ENCODE measurements around the gene SMARCA2. TPM values are rescaled to one million over a fixed set of nuclear protein-coding genes. Genes with fewer than 3 reads are reported as not detected.

The SMARCA2 gene
- total RNA-seq, 2 donors from 2014 or later: 63.8 to 109 TPM

DNA sequence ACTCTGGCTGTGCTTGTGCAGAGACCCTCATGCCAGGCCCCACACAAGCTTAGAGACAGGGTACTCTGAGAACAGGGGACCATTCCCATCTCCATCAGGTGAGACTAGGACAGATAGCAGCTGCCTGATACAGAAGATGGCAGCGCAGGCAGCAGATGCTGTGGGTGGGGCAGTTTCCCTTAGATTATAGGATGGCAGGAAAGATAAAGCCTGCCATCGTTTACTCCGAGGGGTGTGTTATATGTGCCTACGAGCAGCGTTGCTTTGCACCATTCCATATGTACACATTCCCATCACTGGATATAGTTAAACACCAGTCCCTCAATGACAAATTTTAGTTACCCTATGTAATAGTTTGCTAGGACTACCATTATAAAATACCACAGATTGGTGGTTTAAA is 135.2 kb downstream of the SMARCA2 start:
- H3K9me3 ChIP-seq: no peaks in the 10 kb centered on the region
- no peak overlapping the region for H3K27ac ChIP-seq
- H3K4me3 ChIP-seq: no peak overlapping the region
- TF ChIP-seq, protein P1, sequence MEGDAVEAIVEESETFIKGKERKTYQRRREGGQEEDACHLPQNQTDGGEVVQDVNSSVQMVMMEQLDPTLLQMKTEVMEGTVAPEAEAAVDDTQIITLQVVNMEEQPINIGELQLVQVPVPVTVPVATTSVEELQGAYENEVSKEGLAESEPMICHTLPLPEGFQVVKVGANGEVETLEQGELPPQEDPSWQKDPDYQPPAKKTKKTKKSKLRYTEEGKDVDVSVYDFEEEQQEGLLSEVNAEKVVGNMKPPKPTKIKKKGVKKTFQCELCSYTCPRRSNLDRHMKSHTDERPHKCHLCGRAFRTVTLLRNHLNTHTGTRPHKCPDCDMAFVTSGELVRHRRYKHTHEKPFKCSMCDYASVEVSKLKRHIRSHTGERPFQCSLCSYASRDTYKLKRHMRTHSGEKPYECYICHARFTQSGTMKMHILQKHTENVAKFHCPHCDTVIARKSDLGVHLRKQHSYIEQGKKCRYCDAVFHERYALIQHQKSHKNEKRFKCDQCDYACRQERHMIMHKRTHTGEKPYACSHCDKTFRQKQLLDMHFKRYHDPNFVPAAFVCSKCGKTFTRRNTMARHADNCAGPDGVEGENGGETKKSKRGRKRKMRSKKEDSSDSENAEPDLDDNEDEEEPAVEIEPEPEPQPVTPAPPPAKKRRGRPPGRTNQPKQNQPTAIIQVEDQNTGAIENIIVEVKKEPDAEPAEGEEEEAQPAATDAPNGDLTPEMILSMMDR (IDR thresholded peaks at IDR 0.05): no peak
- H3K36me3 ChIP-seq: no peaks in the 10 kb centered on the region
- peaks cover 0 to 16% of the 10 kb centered on the region in 2 donors for H3K4me1 ChIP-seq
- H3K27me3 ChIP-seq: no peaks in the 10 kb centered on the region
- no peak for DNase-seq (ENCODE audit: low spot score)

DNA sequence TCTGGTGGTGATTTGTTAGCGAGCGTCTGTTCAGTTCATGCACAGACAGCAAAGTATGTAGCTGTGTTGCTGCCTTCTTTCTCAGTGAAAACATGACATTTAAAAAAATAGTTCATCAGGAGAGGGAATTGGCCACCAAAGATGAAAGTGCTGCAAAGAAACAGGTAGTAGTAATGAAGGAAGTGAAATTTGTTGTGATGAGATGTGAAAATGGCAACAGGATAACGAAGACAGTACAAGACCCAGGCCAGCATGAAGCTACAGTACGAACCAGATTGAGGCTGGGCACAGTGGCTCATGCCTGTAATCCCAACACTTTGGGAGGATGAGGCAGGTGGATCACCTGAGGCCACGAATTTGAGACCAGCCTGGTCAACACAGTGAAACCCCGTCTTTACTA is 136.0 kb downstream of the SMARCA2 start:
- TF ChIP-seq, protein P1 (IDR thresholded peaks at IDR 0.05): no peak
- Histone ChIP-seq H3K27me3 (no peaks in the 10 kb centered on the region), H3K9me3 (no peaks in the 10 kb centered on the region), H3K4me3 (no peak overlapping the region), H3K4me1 (peaks cover 0 to 16% of the 10 kb centered on the region in 2 donors), H3K27ac (no peak overlapping the region), H3K36me3 (no peaks in the 10 kb centered on the region)
- no peak for DNase-seq (ENCODE audit: low spot score)

- Histone ChIP-seq H3K36me3 (no peaks in the 10 kb centered on the region), H3K4me1 (peaks cover 0 to 28% of the 10 kb centered on the region in 2 donors), H3K27me3 (no peaks in the 10 kb centered on the region), H3K27ac (no peak overlapping the region), H3K4me3 (no peak overlapping the region), H3K9me3 (no peaks in the 10 kb centered on the region)
- TF ChIP-seq, protein P1 (IDR thresholded peaks at IDR 0.05): no peak
- DNase-seq (ENCODE audit: low spot score): no peak
These were observed 138.0 kb downstream of the SMARCA2 start for GRCh38 chr9:2152966-2153629.

DNA sequence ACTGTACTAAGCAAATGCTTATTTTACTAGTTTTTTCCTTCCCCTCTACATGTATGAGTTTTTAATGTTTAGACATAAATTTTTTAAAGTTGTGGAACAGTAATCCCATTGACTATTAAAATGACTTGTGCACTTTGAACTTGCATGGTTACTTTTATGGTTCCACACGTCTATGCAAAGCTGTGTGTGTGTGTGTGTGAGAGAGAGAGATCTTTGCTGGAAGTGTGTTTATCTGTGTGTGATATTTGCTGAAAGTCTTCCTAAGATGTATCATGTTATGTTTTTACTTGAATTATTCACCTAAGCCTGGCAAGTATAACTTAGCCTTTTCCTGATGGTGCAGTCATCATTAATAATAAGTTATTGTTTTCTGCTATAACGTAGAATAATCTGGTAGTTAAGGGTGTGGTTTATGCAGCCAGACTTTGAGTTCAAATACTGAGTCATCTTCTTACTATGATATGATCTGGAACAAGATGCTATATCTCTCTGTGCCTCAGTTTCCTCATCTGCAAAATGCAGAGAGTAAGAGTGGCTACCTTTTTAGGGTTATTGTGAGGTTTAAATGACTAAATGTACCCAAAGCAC is 138.6 kb downstream of the SMARCA2 start:
- peaks cover 0 to 28% of the 10 kb centered on the region in 2 donors for H3K4me1 ChIP-seq
- H3K36me3 ChIP-seq: no peaks in the 10 kb centered on the region
- H3K4me3 ChIP-seq: no peak overlapping the region
- no peaks in the 10 kb centered on the region for H3K9me3 ChIP-seq
- TF ChIP-seq, protein P1 (IDR thresholded peaks at IDR 0.05): no peak
- no peak overlapping the region for H3K27ac ChIP-seq
- no peak for DNase-seq (ENCODE audit: low spot score)
- no peaks in the 10 kb centered on the region for H3K27me3 ChIP-seq

- Histone ChIP-seq H3K4me3 (no peak overlapping the region), H3K27ac (no peak overlapping the region), H3K4me1 (peaks cover 0 to 38% of the 10 kb centered on the region in 2 donors), H3K9me3 (no peaks in the 10 kb centered on the region), H3K36me3 (no peaks in the 10 kb centered on the region), H3K27me3 (no peaks in the 10 kb centered on the region)
- DNase-seq (ENCODE audit: low spot score): no peak
- TF ChIP-seq, protein P1 (IDR thresholded peaks at IDR 0.05): no peak
These were observed 139.6 kb downstream of the SMARCA2 start for GRCh38 chr9:2154731-2155130.

Data from right atrium auricular region (tissue), 2 donors.